ENCODE results near the gene RASD1. TPM values are rescaled to one million over a fixed set of nuclear protein-coding genes. Genes with fewer than 3 reads are reported as not detected.

Gene RASD1
- total RNA-seq, 6 experiments from 2014 or later: 1.0 to 230 (median 101) TPM

DNA sequence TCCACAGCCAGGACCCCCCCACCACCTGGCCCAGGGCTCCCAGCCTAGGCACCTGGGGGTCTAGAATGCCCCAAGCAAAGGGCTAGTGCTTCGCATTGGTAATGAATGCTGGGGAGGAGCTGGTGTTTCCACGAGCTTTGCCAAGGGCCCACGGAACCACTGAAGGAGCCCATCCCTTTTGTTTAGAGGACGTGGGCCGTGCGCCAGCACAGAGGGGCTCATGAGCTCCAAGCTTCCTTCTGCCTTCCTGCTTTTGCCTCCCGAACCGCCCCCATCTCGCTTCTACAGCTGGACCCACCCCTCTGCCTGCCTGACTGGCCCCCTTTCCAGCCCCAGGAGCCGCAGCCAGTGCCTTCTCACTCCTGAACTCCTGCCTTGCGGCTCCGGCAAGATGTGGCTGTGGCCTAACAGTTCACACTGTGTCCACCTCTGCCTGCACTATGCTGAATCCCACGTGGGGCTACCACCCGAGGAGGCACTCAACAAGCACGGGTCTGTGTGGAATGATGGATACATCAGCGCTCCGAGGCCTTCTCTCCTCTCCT lies 31.8 kb upstream of the RASD1 start:
- H3K27ac ChIP-seq: peak overlapping the region; percentile 43 to 97 (median 74)
- 67% methylated on average over 5 of the region's 17 CpGs for WGBS (ENCODE audit: insufficient coverage, low coverage, low lambda C conversion rate, missing lambda C conversion rate)

DNA sequence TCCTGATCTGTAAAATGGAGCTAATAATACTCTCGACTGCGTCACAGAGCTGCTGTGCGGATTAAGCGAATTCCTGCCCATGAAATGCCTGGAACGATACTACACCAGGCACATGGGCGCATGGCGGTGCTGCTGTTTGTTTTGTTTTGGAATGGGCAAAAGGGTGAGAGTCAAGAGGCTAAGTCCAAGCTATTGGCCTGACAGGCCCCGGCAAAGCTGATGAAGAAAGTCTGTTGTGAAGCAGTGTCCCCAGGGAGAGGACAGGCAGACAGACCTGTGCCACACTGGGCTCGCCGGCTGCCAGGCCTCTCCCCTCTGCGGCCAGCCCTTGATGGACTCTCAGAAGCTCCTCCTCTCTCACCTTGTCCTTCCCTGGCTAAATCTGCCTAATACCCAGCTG lies 31.3 kb upstream of the RASD1 start:
- Histone ChIP-seq H3K27me3 (no peaks in the 10 kb centered on the region), H3K4me1 (peaks cover 0 to 69% (median 25%) of the 10 kb centered on the region in 4 donors), H3K27ac (peak overlapping the region; percentile 43 to 97 (median 74)), H3K9me3 (no peaks in the 10 kb centered on the region), H3K4me3 (no peak overlapping the region), H3K36me3 (no peaks in the 10 kb centered on the region)
- intact Hi-C loops (cut with DNase I): loop anchor here in 1 of 2 donors (5.0 kb wide), 1 partner anchor 35 kb away; no protein-coding TSS in a partner anchor
- peak; percentile 57 to 93 (median 91) for DNase-seq
- peak; percentile 66 for TF ChIP-seq POLR2A (IDR thresholded peaks at IDR 0.05)
- TF ChIP-seq, protein P1, sequence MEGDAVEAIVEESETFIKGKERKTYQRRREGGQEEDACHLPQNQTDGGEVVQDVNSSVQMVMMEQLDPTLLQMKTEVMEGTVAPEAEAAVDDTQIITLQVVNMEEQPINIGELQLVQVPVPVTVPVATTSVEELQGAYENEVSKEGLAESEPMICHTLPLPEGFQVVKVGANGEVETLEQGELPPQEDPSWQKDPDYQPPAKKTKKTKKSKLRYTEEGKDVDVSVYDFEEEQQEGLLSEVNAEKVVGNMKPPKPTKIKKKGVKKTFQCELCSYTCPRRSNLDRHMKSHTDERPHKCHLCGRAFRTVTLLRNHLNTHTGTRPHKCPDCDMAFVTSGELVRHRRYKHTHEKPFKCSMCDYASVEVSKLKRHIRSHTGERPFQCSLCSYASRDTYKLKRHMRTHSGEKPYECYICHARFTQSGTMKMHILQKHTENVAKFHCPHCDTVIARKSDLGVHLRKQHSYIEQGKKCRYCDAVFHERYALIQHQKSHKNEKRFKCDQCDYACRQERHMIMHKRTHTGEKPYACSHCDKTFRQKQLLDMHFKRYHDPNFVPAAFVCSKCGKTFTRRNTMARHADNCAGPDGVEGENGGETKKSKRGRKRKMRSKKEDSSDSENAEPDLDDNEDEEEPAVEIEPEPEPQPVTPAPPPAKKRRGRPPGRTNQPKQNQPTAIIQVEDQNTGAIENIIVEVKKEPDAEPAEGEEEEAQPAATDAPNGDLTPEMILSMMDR (IDR thresholded peaks at IDR 0.05): no peak
- 24% methylated on average over 8 of the region's 11 CpGs for WGBS (ENCODE audit: insufficient coverage, low coverage, low lambda C conversion rate, missing lambda C conversion rate)
- ATAC-seq: peak; percentile 52 to 77 (median 72)

More for the DNA sequence above, 31.8 kb upstream of the RASD1 start:
- no peak overlapping the region for H3K4me3 ChIP-seq
- no peaks in the 10 kb centered on the region for H3K9me3 ChIP-seq
- H3K27me3 ChIP-seq: no peaks in the 10 kb centered on the region
- intact Hi-C loops (cut with DNase I): loop anchor here in 1 of 2 donors (5.0 kb wide), 1 partner anchor 34 kb away; no protein-coding TSS in a partner anchor
- no peak for TF ChIP-seq POLR2A (IDR thresholded peaks at IDR 0.05)
- TF ChIP-seq, protein P1 (IDR thresholded peaks at IDR 0.05): no peak
- H3K36me3 ChIP-seq: no peaks in the 10 kb centered on the region
- H3K4me1 ChIP-seq: peaks cover 0 to 66% (median 27%) of the 10 kb centered on the region in 4 donors
- ATAC-seq (no peak), DNase-seq (no peak)

DNA sequence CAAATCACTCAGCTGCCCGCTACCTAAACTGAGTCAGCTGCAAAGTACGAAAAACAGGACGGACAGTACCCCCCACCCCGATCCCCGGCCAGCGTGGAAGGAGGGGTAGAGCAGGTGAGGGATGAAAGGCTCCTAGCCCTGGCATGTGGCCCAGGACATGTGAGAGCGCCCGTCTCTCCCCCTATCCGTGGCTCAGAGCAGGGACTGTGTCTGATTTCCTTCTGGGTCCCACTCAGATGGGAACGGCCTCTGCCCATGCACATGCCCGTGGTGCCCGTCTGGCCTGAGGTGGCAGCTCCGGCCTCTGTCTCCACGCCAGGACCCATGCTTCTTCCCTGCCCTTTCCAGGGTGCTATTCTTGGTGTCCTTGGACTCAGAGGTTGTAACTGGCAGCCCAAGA lies 30.2 kb upstream of the RASD1 start:
- peak; percentile 10 to 24 (median 12) for ATAC-seq
- H3K36me3 ChIP-seq: no peaks in the 10 kb centered on the region
- TF ChIP-seq, protein P1 (IDR thresholded peaks at IDR 0.05): no peak
- TF ChIP-seq POLR2A (IDR thresholded peaks at IDR 0.05): no peak
- no peaks in the 10 kb centered on the region for H3K9me3 ChIP-seq
- H3K4me1 ChIP-seq: peaks cover 0 to 69% (median 25%) of the 10 kb centered on the region in 4 donors
- intact Hi-C loops (cut with DNase I): loop anchor here in 1 of 2 donors (5.0 kb wide), 1 partner anchor 36 kb away; no protein-coding TSS in a partner anchor
- no CpG with 5 or more reads among the region's 14 CpGs for WGBS (ENCODE audit: insufficient coverage, low coverage, low lambda C conversion rate, missing lambda C conversion rate)
- no peak overlapping the region for H3K4me3 ChIP-seq
- DNase-seq: peak in 2 of 3 donors; percentile 57 to 65
- peak overlapping the region in 2 of 3 donors; percentile 74 to 97 for H3K27ac ChIP-seq
- no peaks in the 10 kb centered on the region for H3K27me3 ChIP-seq

DNA sequence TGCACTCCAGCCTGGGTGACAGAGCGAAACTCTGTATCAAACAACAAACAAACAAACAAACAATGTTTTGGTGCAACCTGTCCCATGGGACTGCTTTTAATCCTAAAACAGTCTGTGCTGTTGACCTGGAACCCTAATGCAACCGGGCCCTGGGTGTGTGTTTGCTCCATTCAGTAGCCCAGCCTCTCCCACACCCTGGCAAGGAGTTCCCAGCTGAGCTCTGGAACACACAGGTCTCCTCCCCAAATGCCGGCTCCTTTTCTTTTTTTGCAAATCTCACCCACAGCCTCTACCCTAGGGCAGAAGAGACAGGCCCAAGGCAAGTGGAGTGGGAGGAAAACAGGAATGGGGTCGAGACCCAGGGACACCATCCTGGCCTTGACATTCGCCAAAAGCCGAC lies 29.8 kb upstream of the RASD1 start:
- Histone ChIP-seq H3K4me1 (peaks cover 0 to 69% (median 25%) of the 10 kb centered on the region in 4 donors), H3K27ac (peak overlapping the region in 2 of 3 donors; percentile 74 to 97), H3K4me3 (no peak overlapping the region), H3K27me3 (no peaks in the 10 kb centered on the region), H3K9me3 (no peaks in the 10 kb centered on the region), H3K36me3 (peaks cover 0 to 2% (median 0%) of the 10 kb centered on the region in 4 donors)
- intact Hi-C loops (cut with DNase I): loop anchor here in 1 of 2 donors (5.0 kb wide), 1 partner anchor 36 kb away; no protein-coding TSS in a partner anchor
- TF ChIP-seq, protein P1 (IDR thresholded peaks at IDR 0.05): no peak
- TF ChIP-seq POLR2A (IDR thresholded peaks at IDR 0.05): no peak
- ATAC-seq (peak in 3 of 4 donors; percentile 32 to 42 (median 38)), DNase-seq (no peak)
- 45% methylated on average over 4 of the region's 6 CpGs for WGBS (ENCODE audit: insufficient coverage, low coverage, low lambda C conversion rate, missing lambda C conversion rate)
